Measurements from ENCODE around the gene GULP1.
"Not testable (repeated sequence)": the region's sequence is repeated elsewhere in the genome, so short reads cannot be mapped to it uniquely, and the experiment has no call there.

Gene GULP1

GRCh38 chr2:188569431-188570165, 277.9 kb downstream of the GULP1 start:
- DNase-seq = no peak

GRCh38 chr2:188570370-188570769, 278.7 kb downstream of the GULP1 start:
- no peak for DNase-seq

GRCh38 chr2:188571543-188572303, 280.0 kb downstream of the GULP1 start:
- DNase-seq = no peak

GRCh38 chr2:188572592-188572991, 280.9 kb downstream of the GULP1 start:
- no peak for DNase-seq

GRCh38 chr2:188573453-188573852, 281.8 kb downstream of the GULP1 start:
- DNase-seq = no peak

- DNase-seq = no peak
These were observed 284.3 kb downstream of the GULP1 start for GRCh38 chr2:188576006-188576405.

- no peak for DNase-seq
These were observed 285.0 kb downstream of the GULP1 start for GRCh38 chr2:188576651-188577050.

GRCh38 chr2:188577231-188577630, 285.6 kb downstream of the GULP1 start:
- DNase-seq = no peak

GRCh38 chr2:188580738-188581137, 289.1 kb downstream of the GULP1 start:
- DNase-seq = no peak

GRCh38 chr2:188582211-188582610, 290.5 kb downstream of the GULP1 start:
- no peak for DNase-seq

- DNase-seq = no peak
These were observed 296.6 kb downstream of the GULP1 start for GRCh38 chr2:188588235-188588634.

GRCh38 chr2:188596054-188596453, 304.4 kb downstream of the GULP1 start:
- no peak for DNase-seq

- DNase-seq = no peak
These were observed 306.9 kb downstream of the GULP1 start for GRCh38 chr2:188598551-188598950.

- no peak for DNase-seq
These were observed 307.5 kb downstream of the GULP1 start for GRCh38 chr2:188599140-188599539.

GRCh38 chr2:188600536-188601210, 309.0 kb downstream of the GULP1 start:
- DNase-seq = no peak

GRCh38 chr2:188601391-188601790, 309.7 kb downstream of the GULP1 start:
- DNase-seq = no peak

GRCh38 chr2:188601927-188602326, 310.3 kb downstream of the GULP1 start:
- no peak for DNase-seq

- no peak for DNase-seq
These were observed 312.9 kb downstream of the GULP1 start for GRCh38 chr2:188604579-188604978.

GRCh38 chr2:188605609-188606584, 314.2 kb downstream of the GULP1 start:
- DNase-seq = peak in 1 of 5 experiments; percentile 4

GRCh38 chr2:188606596-188606995, 314.9 kb downstream of the GULP1 start:
- DNase-seq = not testable (repeated sequence)

- peak in 1 of 5 experiments; percentile 34 for DNase-seq
These were observed 315.8 kb downstream of the GULP1 start for GRCh38 chr2:188607501-188607900.

- no peak for DNase-seq
These were observed 317.8 kb downstream of the GULP1 start for GRCh38 chr2:188609321-188610049.

Data from T-helper 2 cell (primary cell).